ENCODE measurements around the gene TNFAIP2.

The TNFAIP2 gene

DNA sequence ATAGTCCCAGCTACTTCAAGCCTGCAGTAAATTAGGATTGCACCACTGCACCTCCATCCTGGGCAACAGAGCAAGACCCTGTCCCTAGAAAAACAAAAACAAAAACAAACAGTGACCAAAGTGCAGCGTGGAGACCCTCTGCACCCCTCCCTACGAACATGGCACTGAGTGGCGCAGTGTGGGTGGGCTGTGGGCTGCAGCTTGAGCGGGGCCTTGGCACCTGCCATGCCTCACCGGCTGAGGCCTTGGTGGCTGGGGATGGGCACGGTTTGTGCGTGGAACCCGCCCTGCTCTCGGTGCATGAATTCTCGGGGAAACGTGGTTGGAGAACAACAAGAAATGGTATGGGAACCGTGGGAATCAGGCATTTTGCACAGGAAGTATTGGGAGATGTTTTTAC lies 60.8 kb downstream of the TNFAIP2 start:
- ATAC-seq, result no peak
- TF ChIP-seq, protein P1, sequence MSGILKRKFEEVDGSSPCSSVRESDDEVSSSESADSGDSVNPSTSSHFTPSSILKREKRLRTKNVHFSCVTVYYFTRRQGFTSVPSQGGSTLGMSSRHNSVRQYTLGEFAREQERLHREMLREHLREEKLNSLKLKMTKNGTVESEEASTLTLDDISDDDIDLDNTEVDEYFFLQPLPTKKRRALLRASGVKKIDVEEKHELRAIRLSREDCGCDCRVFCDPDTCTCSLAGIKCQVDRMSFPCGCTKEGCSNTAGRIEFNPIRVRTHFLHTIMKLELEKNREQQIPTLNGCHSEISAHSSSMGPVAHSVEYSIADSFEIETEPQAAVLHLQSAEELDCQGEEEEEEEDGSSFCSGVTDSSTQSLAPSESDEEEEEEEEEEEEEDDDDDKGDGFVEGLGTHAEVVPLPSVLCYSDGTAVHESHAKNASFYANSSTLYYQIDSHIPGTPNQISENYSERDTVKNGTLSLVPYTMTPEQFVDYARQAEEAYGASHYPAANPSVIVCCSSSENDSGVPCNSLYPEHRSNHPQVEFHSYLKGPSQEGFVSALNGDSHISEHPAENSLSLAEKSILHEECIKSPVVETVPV (CRISPR knock-in tag; IDR thresholded peaks at IDR 0.05), result no peak
- TF ChIP-seq POU6F1 (CRISPR knock-in tag; IDR thresholded peaks at IDR 0.05; ENCODE audit: borderline replicate concordance, low read depth) (no peak), ZNF70 (CRISPR knock-in tag; IDR thresholded peaks at IDR 0.05) (no peak), ZNF8 (CRISPR knock-in tag; IDR thresholded peaks at IDR 0.05) (no peak), TOX (CRISPR knock-in tag; IDR thresholded peaks at IDR 0.05; ENCODE audit: borderline replicate concordance) (no peak), ISL1 (CRISPR knock-in tag; IDR thresholded peaks at IDR 0.05) (no peak), ZFP3 (CRISPR knock-in tag; IDR thresholded peaks at IDR 0.05) (no peak), TSHZ2 (CRISPR knock-in tag; IDR thresholded peaks at IDR 0.05) (no peak), RARB (CRISPR knock-in tag; IDR thresholded peaks at IDR 0.05) (no peak), SNAI2 (CRISPR knock-in tag; IDR thresholded peaks at IDR 0.05) (no peak)
- TF ChIP-seq, protein P2, sequence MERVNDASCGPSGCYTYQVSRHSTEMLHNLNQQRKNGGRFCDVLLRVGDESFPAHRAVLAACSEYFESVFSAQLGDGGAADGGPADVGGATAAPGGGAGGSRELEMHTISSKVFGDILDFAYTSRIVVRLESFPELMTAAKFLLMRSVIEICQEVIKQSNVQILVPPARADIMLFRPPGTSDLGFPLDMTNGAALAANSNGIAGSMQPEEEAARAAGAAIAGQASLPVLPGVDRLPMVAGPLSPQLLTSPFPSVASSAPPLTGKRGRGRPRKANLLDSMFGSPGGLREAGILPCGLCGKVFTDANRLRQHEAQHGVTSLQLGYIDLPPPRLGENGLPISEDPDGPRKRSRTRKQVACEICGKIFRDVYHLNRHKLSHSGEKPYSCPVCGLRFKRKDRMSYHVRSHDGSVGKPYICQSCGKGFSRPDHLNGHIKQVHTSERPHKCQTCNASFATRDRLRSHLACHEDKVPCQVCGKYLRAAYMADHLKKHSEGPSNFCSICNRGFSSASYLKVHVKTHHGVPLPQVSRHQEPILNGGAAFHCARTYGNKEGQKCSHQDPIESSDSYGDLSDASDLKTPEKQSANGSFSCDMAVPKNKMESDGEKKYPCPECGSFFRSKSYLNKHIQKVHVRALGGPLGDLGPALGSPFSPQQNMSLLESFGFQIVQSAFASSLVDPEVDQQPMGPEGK (CRISPR knock-in tag; IDR thresholded peaks at IDR 0.05; ENCODE audit: borderline replicate concordance), result no peak
- TF ChIP-seq, protein P3, sequence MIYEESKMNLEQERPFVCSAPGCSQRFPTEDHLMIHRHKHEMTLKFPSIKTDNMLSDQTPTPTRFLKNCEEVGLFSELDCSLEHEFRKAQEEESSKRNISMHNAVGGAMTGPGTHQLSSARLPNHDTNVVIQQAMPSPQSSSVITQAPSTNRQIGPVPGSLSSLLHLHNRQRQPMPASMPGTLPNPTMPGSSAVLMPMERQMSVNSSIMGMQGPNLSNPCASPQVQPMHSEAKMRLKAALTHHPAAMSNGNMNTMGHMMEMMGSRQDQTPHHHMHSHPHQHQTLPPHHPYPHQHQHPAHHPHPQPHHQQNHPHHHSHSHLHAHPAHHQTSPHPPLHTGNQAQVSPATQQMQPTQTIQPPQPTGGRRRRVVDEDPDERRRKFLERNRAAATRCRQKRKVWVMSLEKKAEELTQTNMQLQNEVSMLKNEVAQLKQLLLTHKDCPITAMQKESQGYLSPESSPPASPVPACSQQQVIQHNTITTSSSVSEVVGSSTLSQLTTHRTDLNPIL (CRISPR knock-in tag; IDR thresholded peaks at IDR 0.05; ENCODE audit: low read depth), result no peak

- ATAC-seq, result no peak; the same call in 1 of the 3 replicates
Measured at GRCh38 chr14:103185051-103186029, 62.1 kb downstream of the TNFAIP2 start.

More at GRCh38 chr14:103185051-103186029, 62.1 kb downstream of the TNFAIP2 start:
- TF ChIP-seq ZNF8 (CRISPR knock-in tag; IDR thresholded peaks at IDR 0.05) (no peak), TSHZ2 (CRISPR knock-in tag; IDR thresholded peaks at IDR 0.05) (no peak), RARB (CRISPR knock-in tag; IDR thresholded peaks at IDR 0.05) (no peak), TCF4 (CRISPR knock-in tag; IDR thresholded peaks at IDR 0.05; ENCODE audit: borderline replicate concordance) (no peak), GLIS3 (CRISPR knock-in tag; IDR thresholded peaks at IDR 0.05) (no peak), ZFP3 (CRISPR knock-in tag; IDR thresholded peaks at IDR 0.05) (no peak), PPARA (CRISPR knock-in tag; IDR thresholded peaks at IDR 0.05; ENCODE audit: borderline replicate concordance) (no peak), ZNF70 (CRISPR knock-in tag; IDR thresholded peaks at IDR 0.05) (no peak), ARNTL (CRISPR knock-in tag; IDR thresholded peaks at IDR 0.05; ENCODE audit: borderline replicate concordance, low read depth) (no peak)
- TF ChIP-seq, protein P2 (CRISPR knock-in tag; IDR thresholded peaks at IDR 0.05; ENCODE audit: borderline replicate concordance), result no peak
- TF ChIP-seq, protein P3 (CRISPR knock-in tag; IDR thresholded peaks at IDR 0.05; ENCODE audit: low read depth), result no peak

Measured in SK-N-SH treated with all-trans-retinoic acid at 6 μM for 48 hours (cell line).